CD4-positive, alpha-beta T cell treated with Interleukin-15 for 1 hour (primary cell): ENCODE results near the gene GNPNAT1.
"Not testable (repeated sequence)": the region's sequence is repeated elsewhere in the genome, so short reads cannot be mapped to it uniquely, and the experiment has no call there.

Experiments used
- DNase-seq: peaks from one replicate; pipeline ENCODE4 v3.0.0-alpha.2; 2020

GNPNAT1 gene

DNA sequence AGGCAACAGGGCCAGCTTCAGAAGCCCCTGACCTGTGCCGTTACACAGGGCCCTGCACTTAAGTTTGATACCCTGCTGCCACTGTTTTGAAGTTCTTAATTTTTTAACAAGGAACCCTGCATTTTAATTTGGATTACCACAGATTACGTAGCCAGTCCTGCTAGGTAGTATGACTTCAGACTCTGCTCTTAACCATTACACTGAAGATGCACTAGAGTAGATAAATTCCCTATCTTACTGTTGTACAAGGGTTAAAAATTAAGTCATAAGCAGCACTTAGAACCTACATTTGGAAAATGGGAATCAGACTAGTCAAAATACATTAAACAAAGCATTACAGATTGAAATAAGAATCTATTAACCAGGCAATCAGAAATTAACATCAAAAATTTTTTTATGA is 2.3 kb downstream of the GNPNAT1 start:
- DNase-seq: no peak

DNA sequence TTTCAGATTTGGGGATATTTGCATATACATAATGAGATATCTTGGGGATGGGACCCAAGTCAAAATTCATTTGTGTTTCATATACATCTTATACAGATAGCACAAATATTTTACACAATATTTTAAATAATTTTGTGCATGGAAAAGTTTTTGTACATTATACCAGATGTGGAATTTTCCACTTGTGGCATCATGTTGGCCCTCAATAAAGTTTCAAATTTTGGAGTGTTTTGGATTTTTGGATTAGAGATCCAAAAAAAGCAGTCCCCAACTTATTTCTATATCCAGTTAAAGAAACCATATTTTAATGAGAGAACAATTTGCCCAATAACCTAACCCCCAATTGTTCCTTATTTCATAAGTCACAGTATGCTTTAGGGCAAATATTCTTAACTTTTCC is 4.5 kb downstream of the GNPNAT1 start:
- DNase-seq: no peak

DNA sequence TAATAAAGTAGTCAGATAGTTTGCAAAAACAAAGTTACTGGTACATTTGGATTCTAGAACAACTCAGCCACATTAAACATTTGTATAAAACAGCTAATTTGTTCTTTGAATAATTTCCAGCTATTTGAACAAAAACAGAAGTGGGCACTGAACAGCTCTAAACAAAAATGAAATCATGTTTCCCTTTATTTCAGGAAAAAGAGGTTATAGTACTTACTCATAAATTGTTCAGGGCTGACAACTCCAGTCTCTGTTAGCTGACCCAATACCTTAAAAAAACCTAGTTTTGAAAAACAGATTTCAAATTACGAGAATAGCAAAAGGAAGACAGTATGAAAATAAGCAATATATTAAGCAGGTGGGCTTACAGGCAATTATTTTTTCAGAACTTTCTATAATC is 8.2 kb downstream of the GNPNAT1 start:
- DNase-seq: no peak

DNA sequence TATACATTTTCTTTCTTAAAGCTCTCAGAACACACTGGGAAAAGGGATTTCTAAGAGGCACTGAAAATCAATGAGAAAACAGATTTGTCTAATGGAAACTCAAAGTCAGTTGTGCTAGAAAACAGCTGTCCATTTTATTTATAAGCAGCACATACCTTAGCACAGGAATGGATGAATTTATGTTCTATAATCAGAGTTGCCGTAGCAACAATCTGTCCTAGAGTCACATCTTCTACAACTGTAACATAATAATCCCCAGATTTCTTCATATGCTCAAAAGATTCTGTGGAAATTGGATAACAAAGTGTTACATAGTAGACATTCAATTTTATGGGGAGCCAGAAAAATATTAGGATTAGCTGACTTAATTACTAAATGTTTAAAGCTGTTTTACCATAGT is 9.8 kb downstream of the GNPNAT1 start:
- no peak for DNase-seq

DNA sequence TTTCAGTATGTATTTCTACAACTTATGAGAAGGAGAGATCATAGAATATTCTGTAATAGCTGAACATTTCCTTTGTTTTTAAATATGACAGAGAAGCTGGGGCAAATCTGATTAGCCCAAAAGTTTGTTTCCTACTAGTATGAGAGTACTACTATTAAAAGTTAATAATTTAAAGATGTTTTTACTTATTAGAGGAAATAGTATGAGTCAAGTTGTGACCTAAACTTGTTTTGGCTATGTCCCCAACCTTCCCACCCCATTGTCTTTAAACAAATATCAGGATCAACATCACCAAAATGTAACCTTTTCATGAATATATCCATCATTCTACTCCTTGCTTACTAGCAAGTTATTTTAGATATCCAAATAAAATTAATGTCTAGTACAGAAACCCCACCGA is 10.5 kb downstream of the GNPNAT1 start:
- DNase-seq: no peak

DNA sequence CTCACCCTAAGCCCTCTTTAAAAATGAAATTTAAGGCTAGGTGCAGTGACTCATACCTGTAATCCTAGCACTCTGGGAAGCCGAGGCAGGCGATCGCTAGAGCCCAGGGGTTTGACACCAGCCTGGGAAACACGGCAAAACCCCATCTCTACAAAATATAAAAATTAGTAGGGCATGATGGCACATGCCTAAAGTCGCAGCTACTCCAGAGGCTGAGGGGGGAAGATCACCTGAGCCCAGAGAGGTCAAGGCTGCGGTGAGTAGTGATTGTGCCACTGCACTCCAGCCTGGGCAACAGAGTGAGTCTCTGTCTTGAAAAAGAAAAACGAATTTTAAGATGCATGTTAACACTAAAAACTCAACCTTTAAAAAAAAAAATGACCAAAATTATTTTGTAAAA is 12.7 kb downstream of the GNPNAT1 start:
- DNase-seq: no peak

DNA sequence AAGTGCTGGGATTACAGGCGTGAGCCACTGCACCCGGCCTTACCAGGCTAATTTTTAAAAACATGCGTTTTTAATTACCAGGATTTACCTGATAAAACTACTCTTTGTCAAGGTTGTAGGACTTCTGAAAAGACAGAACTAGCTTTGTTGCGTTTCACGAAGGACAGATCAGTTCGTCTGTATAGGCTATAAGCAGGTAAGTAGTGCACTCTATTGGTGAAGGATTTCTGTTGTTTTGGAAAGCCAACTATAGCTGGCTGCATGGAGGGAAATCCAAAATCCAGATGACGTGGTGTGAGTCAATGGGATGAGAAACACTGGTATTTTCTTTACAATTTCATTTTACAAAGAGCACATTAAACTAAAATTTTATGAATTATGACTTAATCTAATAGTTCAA is 14.6 kb downstream of the GNPNAT1 start:
- DNase-seq: no peak

DNA sequence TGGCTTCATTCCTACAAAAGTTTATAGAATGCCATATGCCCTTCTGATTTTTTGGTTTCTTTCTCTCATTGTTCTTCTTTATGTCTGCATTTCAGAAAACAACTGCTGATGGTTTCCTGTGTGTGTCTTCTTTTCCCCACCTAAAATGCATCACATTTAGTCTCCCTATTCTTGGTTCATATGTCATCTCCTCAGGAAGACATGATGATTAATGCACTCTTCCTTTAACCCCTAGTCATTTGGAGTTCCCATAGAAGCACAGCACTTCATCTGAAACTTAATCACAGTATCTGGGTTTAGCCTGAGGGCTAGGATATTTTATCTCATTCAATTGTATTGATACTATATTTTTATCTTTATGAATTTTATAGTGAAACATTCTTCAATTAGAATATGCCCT is 21.5 kb downstream of the GNPNAT1 start:
- DNase-seq: no peak

DNA sequence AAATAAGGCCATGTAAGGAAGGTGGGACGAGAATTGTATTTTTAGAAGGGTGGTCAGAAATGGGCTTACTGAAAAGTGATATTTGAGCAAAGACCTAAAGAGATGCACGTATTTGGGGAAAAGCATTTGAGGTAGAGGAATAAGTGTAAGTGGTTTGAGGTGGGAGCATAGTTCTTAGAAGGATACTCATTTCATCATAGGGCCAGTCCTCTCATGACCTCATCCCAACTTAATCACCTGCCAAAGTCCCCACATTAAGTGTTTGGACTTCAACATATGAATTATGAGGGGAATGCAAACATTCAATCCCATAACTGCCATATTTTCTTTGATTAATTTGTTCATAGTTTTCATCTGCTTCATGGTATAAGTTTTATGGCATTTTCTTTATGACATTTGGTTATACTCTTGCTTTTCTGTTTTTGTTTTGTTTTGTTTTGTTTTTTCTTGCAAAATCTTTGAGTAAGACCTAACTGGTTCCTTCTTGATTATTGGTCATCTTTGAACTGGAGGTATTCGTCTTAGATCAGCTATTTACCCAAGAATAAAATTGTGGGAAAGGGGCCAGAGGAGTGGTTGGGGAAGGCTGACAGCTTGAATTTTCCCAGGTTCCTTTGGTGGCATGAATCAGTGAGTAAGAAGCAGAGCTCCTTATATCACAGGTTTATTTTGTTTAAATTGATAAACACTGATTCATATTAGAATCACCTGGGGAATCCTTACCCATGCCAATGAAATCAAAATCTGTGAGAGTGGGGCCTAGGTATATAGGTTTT is 24.2 kb downstream of the GNPNAT1 start:
- DNase-seq: no peak

DNA sequence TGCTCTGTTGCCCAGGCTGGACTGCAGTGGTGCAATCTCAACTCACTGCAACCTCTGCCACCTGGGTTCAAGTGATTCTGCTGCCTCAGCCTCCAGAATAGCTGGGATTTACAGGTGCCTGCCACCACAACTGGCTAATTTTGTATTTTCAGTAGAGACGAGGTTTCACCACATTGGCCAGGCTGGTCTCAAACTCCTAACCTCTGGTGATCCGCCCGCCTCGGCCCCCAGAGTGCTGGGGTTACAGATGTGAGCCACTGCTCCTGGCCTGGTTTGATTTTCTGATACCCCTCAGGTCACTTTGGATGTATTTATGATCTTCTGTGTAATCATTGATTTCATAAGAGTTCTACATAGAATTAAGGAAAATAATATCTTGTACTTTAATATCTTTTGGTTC is 28.5 kb downstream of the GNPNAT1 start:
- not testable (repeated sequence) for DNase-seq

DNA sequence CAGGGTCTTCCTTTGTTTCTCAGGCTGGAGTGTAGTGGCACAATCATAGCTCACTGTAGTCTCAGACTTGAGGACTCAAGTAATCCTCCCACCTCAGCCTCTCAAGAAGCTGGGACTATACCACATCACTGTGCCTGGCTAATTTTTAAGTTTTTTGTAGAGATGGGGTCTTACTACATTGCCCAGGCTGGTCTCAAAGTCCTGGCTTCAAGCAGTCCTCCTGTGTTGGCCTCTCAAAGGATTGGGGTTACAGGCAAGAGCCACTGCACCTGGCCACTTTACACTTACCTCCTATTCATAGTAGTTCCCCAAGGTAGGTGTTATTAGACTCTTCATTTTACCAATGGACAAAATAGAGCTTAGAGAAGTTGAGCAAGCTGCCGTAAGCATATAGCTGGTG is 32.3 kb downstream of the GNPNAT1 start:
- no peak for DNase-seq

DNA sequence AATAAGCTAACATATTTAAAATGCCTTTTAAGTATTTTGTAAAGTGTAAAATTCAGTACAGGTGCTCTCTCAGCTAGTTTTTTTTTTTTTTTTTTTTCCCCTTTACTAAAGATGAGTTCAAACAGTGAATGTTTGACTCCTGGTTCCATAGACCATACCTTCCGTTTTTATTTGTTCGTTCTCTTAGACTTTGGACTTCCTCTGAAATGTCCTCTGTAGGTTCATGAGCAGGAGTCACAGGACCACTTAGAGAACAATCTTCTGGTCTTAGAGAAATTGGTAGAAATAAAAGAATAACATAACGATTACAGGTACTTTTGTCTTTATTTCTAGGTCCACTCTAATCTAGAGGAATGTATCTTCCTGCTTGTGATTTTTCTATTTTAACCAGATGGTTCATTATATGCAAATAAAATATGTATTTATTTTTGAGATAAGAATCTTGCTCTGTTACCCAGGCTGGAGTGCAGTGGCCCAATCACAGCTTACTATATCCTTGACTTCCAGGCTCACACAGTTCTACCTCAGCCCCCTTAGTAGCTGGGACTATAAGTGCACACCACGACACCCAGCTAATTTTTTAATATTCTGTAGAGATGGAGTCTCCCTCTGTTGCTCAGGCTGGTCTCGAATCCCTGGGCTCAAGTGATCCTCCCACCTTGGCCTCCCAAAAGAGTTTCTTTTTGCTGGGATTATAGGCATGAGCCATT is 35.6 kb downstream of the GNPNAT1 start:
- no peak for DNase-seq

DNA sequence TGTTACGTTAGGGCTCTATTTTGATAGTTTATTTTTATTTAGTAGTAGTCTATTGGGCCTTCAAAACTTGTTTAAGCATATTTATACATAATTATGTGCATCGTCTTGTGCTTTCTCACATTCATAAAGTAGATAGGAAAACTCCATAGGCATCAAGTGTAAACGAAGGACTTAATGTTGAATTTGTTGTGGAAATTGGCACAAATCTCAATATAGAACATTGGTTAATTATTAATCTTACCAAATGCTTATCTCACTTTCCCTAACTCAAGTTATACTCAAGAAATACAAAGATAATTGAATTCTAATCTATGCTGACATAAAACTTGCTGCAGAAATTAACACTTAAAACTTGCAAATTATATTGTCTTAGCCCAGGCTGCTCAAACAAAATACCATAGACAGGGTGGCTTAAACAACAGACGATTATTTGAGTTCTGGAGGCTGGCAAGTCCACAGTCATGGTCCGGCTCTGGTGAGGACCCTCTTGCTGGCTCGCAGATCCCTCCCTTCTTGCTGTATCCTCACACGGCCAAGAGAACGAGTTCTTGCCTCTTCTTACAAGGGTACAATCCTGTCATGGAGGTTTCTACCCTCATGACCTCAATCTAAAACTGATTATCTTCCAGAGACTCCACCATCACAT is 42.6 kb downstream of the GNPNAT1 start:
- no peak for DNase-seq

DNA sequence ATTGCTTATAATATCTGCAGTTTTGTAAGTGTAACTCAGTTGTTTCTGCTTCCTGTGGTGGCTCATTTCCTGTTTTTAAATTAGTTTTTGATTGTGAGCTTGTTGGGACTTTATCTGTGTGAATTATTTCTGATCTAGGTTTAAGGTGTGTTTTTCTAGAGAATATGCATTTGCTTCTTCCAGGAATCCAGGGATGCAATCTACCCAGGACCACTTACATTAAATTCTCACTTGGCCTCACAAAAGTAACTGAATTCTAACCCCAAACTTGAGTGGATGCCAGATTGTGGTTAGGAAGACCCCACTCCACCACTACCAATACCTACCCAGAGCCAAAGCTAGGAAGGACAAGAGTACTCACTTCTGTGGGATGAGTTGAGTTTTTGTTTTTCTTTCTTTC is 49.5 kb downstream of the GNPNAT1 start:
- no peak for DNase-seq

DNA sequence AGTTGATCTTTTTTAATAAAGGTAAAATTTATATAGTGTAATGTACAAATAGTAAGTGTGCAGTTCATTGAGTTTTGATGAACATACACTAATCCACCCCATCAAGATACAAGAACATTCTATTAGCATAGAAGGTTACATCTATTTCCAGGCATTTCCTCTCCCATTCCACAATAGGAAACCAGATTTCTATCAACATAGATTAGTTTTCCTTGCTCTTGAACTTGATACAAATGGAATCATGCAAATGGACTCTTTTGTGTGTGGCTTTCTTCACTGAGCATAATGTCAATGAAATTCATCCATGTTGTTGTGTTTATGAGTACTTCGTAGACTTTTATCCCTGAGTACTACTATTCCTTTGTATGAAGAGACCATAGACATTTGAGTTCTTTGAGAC is 50.7 kb downstream of the GNPNAT1 start:
- no peak for DNase-seq

DNA sequence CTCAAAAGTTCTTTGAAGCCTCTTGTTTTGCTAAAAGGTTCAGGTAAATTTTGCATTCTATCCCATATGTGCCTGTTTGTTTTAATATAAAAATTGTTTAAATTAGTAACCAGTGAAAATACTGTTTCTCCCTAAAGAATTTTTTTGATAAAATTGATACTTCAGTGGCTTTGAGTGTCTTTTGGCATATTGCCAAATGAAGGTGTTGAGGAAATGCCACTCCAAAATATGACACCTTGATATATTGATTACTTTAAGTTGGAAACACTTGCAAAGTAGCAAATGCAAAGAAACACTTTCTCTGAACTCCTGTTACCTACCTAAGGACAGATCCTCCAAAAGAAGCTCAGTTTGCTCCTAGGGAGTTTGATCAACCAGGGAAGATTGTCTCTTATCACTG is 53.0 kb downstream of the GNPNAT1 start:
- DNase-seq: no peak

DNA sequence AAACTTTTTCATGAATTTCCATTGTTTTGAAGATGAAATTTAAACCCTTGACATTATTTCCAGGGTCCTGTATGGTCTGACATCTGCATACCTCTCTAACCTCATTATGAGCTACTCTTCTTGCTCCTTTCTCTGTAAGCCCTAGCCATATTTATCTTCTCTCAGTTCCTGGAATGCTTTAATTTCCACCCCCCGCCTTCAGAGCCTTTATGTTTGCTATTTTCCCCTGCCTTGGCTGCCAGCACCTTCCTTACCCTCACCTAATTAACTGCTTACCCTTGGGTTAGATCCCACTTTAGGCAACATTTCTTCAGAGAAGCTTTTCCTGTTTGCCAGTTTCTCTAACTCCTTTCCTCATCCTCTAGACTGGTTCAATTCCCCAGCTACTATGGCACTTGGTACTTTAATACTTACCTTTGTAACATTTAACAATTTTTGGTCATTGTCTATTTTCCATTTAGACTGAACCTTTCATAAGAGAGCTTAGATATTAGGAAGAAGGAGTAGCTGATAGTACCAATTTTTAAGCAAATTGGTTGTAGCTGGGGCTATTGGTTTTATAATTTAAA is 55.4 kb downstream of the GNPNAT1 start:
- DNase-seq: no peak

DNA sequence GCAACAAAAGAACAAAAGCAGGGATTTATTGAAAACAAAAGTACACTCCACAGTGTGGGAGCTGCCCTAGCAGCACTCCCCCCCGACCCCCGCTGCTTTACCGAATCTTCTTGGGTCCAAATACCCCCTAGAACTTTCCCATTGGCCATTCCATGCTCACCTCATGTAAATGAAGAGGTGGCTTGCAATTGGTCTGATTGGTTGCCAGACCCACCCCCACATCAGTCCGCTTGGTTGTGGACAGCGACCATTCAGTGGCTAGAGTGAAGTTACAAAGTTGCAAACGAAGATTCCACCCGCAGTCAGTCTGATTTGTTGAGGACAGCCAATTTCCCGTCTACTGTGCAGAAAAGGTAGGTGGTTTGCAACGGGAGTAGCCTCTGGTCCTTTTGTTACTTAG is 57.6 kb downstream of the GNPNAT1 start:
- no peak for DNase-seq

DNA sequence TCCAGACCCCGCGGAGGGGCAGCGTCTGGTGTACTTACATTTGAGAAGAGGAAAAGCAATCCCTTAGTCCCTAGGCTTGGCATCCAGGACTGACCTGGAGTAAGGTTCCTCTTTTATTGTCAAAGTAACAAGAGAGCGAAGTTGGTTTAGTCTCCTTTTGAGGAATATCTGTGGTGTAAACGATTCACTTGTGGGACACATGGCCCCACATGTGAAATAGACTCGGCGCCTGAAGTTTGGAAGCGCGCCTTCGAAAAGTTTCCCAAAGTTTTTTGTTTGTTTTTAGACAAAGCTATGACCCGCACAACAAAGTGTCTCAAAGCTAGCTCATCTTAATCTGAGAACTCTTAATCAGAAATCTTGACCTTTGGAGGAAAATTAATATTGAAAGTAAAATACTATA is 60.7 kb downstream of the GNPNAT1 start:
- no peak for DNase-seq

DNA sequence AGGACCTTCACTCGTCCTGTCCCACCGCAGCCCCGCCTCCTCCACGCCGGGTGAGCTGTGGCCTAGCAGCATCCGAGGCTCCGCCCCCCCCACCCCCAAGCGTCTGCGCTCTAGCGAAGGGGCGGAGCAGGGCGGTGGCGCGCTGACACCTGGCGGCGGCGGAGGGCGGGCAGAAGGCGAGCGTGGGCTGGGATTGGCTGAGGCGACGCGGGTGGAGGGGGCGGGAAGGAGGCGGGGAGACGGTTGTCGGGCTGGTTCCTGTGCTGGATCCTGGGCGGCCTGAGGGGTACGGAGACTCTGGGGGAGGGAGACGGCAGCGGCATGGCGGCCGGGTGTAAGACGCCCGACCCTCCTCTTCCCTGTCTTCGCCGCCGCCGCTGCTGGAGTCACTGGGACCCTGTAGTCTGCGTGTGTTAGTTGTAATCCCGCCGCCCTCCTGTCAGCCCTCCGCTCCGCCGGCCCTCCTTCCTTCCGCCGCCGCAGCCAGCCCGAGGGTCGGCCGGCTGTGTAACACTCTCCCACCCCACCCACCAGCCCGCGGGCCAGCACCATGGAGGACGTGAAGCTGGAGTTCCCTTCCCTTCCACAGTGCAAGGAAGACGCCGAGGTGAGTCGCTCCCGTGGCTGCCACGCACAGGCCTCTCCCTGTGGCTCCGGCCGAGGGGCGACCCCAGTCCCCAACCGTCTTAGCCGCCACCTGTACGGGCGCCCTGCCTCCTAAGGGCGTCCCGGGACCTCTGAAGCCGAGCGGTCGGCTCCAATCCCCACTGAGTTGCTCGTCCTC is 61.3 kb downstream of the GNPNAT1 start, which contains the start of gene STYX:
Gene STYX, plus strand, starts transcription at position 242 of the 784 bp plus-strand sequence. Its CDS starts 309 bp downstream, at position 551.
- peak; percentile 97 for DNase-seq

DNA sequence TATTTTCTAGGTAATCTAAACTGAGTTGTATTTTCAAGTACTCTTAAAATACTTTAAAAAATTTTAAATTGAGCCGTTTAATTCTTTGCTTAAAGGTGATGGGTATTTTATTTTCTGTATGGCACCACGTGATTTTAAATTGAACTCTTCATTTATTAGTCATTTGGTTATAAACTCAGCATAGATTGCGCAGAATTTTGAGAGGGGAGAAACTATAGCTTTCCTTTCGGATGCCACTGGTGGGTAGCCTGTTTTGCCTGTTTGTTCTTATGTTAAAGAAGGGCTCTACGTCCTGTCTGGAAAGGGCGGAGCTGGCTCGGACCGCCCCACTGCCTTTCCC is 61.9 kb downstream of the GNPNAT1 start:
- DNase-seq: no peak

DNA sequence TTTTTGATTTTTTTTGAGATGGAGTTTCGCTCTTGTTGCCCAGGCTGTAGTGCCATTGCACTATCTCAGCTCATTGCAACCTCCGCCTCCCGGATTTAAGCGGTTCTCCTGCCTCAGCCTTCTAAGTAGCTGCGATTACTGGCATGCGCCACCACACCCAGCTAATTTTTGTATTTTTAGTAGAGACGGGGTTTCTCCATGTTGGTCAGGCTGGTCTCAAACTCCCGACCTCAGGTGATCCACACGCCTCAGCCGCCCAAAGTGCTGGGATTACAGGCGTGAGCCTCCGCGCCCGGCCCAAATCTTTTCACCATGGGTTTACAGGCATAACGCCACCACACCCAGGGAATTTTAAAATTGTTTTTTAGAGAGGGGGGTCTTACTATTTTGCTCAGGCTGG is 62.4 kb downstream of the GNPNAT1 start:
- DNase-seq: not testable (repeated sequence)

DNA sequence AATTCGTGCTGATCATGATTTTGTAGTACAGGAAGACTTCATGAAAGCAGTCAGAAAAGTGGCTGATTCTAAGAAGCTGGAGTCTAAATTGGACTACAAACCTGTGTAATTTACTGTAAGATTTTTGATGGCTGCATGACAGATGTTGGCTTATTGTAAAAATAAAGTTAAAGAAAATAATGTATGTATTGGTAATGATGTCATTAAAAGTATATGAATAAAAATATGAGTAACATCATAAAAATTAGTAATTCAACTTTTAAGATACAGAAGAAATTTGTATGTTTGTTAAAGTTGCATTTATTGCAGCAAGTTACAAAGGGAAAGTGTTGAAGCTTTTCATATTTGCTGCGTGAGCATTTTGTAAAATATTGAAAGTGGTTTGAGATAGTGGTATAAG is 63.9 kb downstream of the GNPNAT1 start:
- DNase-seq: not testable (repeated sequence)
